GM12878 (cell line): ENCODE results near the gene ZG16. TPM values are rescaled to one million over a fixed set of nuclear protein-coding genes. Genes with fewer than 3 reads are reported as not detected.

Source experiments
- ATAC-seq: fragments of 200-7000 bp; cut with Tn5 transposase; 3 replicates; pipeline ENCODE4 v1.9.1; 2020; ENCODE audit warnings: mild to moderate bottlenecking, moderate library complexity
- BruUV-seq: library from RNA; stranded (reverse); fragments of 400-500 nt; replicated peaks from 2 replicates; lab custom pipeline; 2021; lab: Mats Ljungman, UMichigan
- CTCF ChIA-PET: fragments of 300-600 bp; sonication (Branson Sonifier 250); formaldehyde crosslinking; extraction: SDS; loops from one replicate; lab custom pipeline; 2021; ENCODE audit warnings: inconsistent platforms; lab: Yijun Ruan, JAX
- POLR2A ChIA-PET: fragments of 350-600 bp; formaldehyde crosslinking; extraction: SDS; loops from one replicate; lab custom pipeline; 2021; ENCODE audit warnings: inconsistent platforms; lab: Charles Lee
- RAD21 ChIA-PET: fragments of 300-600 bp; sonication (Branson Sonifier 250); formaldehyde crosslinking; loops from one replicate; lab custom pipeline; 2023; ENCODE audit warnings: antibody characterized with exemption; ENCODE audit not compliant: unreplicated experiment; lab: Charles Lee
- SMC1A ChIA-PET: fragments of 300-600 bp; sonication (Branson Sonifier 250); formaldehyde crosslinking; loops from one replicate; lab custom pipeline; 2023; ENCODE audit not compliant: unreplicated experiment, uncharacterized antibody; lab: Charles Lee
- DNase-seq: peaks from one replicate; pipeline ENCODE4 v3.0.0-alpha.2; 2011; ENCODE audit warnings: low read depth, low spot score
- FAIRE-seq: peaks from 3 replicates; lab custom pipeline; 2011; peaks lifted over from hg19 to GRCh38; lab: Jason Lieb, UNC
- H2AFZ ChIP-seq: 2 replicates; pipeline ENCODE4 v1.6.0; 2011; ENCODE audit warnings: low read depth, low read length, control low read depth; ENCODE audit not compliant: control insufficient read depth
- H3K27ac ChIP-seq: 2 replicates; pipeline ENCODE4 v1.5.1; 2011; ENCODE audit warnings: control low read depth; ENCODE audit not compliant: control insufficient read depth, insufficient read depth
- H3K27me3 ChIP-seq, 2 experiments: replicated peaks in 1 of 2; 2 replicates each; pipeline versions ENCODE4 v1.6.0 to v1.6.1; 2011; ENCODE audit warnings: low read length in 1 of 2; ENCODE audit not compliant: control insufficient read depth in 2 of 2, insufficient read depth in 2 of 2
- H3K36me3 ChIP-seq, 2 experiments: 2 replicates each; pipeline ENCODE4 v1.5.1; 2011; ENCODE audit warnings: low read length in 1 of 2; ENCODE audit not compliant: control insufficient read depth in 2 of 2, insufficient read depth in 2 of 2
- H3K4me1 ChIP-seq: 2 replicates; pipeline ENCODE4 v1.6.1; 2011; ENCODE audit warnings: mild to moderate bottlenecking, low read length, moderate library complexity, mixed read lengths; ENCODE audit not compliant: control insufficient read depth, insufficient read depth
- H3K4me2 ChIP-seq: 2 replicates; pipeline ENCODE4 v1.6.0; 2011; ENCODE audit warnings: control low read depth; ENCODE audit not compliant: control insufficient read depth, insufficient read depth
- H3K4me3 ChIP-seq: fragments of 200-600 bp; sonication (generic); 2 replicates; pipeline ENCODE4 v1.5.1; 2016
- H3K79me2 ChIP-seq: 2 replicates; pipeline ENCODE4 v1.6.0; 2011; ENCODE audit warnings: low read length; ENCODE audit not compliant: control insufficient read depth, insufficient read depth
- H3K9ac ChIP-seq: 2 replicates; pipeline ENCODE4 v1.8.0; 2011; ENCODE audit warnings: low read length, control low read depth, mixed read lengths; ENCODE audit not compliant: control insufficient read depth, insufficient read depth
- H3K9me3 ChIP-seq: replicated peaks from 3 replicates; pipeline ENCODE4 v1.5.1; 2011; ENCODE audit warnings: mild to moderate bottlenecking, low read length; ENCODE audit not compliant: control insufficient read depth, insufficient read depth
- H4K20me1 ChIP-seq: 2 replicates; pipeline ENCODE4 v1.6.0; 2011; ENCODE audit not compliant: control insufficient read depth, insufficient read depth
- ASH2L ChIP-seq: fragments of 300-600, 200-600 bp; sonication (generic); IDR thresholded peaks from 2 replicates; pipeline ENCODE4 v1.6.1; 2017; ENCODE audit warnings: low read depth, mild to moderate bottlenecking, borderline replicate concordance
- ATF7 ChIP-seq: fragments of 450-650 bp; IDR thresholded peaks from 2 replicates; pipeline ENCODE4 v1.6.1; 2016; ENCODE audit warnings: low read depth, mild to moderate bottlenecking
- FOS ChIP-seq: IDR thresholded peaks from 3 replicates; pipeline ENCODE4 v1.6.1; 2011; ENCODE audit warnings: borderline replicate concordance; ENCODE audit not compliant: insufficient read length; ENCODE audit errors: extremely low read depth
- FOXK2 ChIP-seq: fragments of 450-650 bp; IDR thresholded peaks from 2 replicates; pipeline ENCODE4 v1.6.1; 2017; ENCODE audit warnings: mild to moderate bottlenecking, moderate library complexity
- HCFC1 ChIP-seq: fragments of 150-350 bp; IDR thresholded peaks from 2 replicates; pipeline ENCODE4 v1.6.1; 2014; ENCODE audit warnings: low read length
- HDGF ChIP-seq: fragments of 450-650 bp; IDR thresholded peaks from 2 replicates; pipeline ENCODE4 v1.6.1; 2016; ENCODE audit warnings: antibody characterized with exemption
- LARP7 ChIP-seq: fragments of 450-650 bp; IDR thresholded peaks from 2 replicates; pipeline ENCODE4 v1.6.1; 2017; ENCODE audit warnings: mild to moderate bottlenecking
- MEF2A ChIP-seq: IDR thresholded peaks from 2 replicates; pipeline ENCODE4 v1.6.1; 2011; ENCODE audit warnings: low read depth, mild to moderate bottlenecking, low read length, moderate library complexity; ENCODE audit not compliant: insufficient read depth
- NR2F1 ChIP-seq: fragments of 450-650 bp; conservative IDR thresholded peaks from 2 replicates; pipeline ENCODE4 v1.6.1; 2017; ENCODE audit warnings: mild to moderate bottlenecking
- TARDBP ChIP-seq: IDR thresholded peaks from 2 replicates; pipeline ENCODE4 v1.6.1; 2016; ENCODE audit warnings: borderline replicate concordance
- TCF3 ChIP-seq: IDR thresholded peaks from 2 replicates; pipeline ENCODE4 v1.6.1; 2012; ENCODE audit warnings: low read depth, mild to moderate bottlenecking, low read length, borderline replicate concordance; ENCODE audit not compliant: insufficient read depth
- ZNF384 ChIP-seq: IDR thresholded peaks from 2 replicates; pipeline ENCODE4 v1.6.1; 2012; ENCODE audit warnings: low read depth, mild to moderate bottlenecking, low read length, improper control_type of control experiment, borderline replicate concordance
- WGBS: methylation state at CpG from one replicate; pipeline ENCODE4 v1.1.6; 2016; ENCODE audit warnings: low lambda C conversion rate; ENCODE audit not compliant: insufficient replicate concordance, insufficient coverage; ENCODE audit errors: missing lambda C conversion rate; 5-methylcytosine and 5-hydroxymethylcytosine counted together
- in situ Hi-C: fragments of 300-500 bp; cut with MboI; formaldehyde crosslinking; loops from 9 replicates; pipeline ENCODE4 v1.14.3; 2018; ENCODE audit warnings: mixed read lengths
- intact Hi-C: fragments of 100-400 bp; cut with micrococcal nuclease; formaldehyde crosslinking; loops from one replicate; pipeline ENCODE4 v1.14.2; 2022; ENCODE audit not compliant: unreplicated experiment
- polyA plus RNA-seq, 11 experiments: library from polyadenylated mRNA; depleted of rRNA in 4 of 11; unstranded in 6 of 11; stranded (reverse) in 5 of 11; fragments of >200 nt; fragmentation: Nextera tagmentation in 4 of 11; fragmentation: Illumina TruSeq in 1 of 11; extraction: Ambion mirVana in 4 of 11; extraction: Trizol in 1 of 11; gene quantifications; 1 replicate in 1 of 11; 2 replicates in 10 of 11; pipeline versions ENCODE4 v1.2.1 to v1.2.3, GENCODE V29; 2011 to 2016; ENCODE audit warnings: inconsistent platforms in 2 of 11, missing spikeins in 2 of 11, low read depth in 1 of 11
- total RNA-seq, 4 experiments: library from RNA; depleted of rRNA in 3 of 4; stranded (reverse); fragments of >200 nt in 3 of 4; fragmentation: Illumina TruSeq in 1 of 4; extraction: Trizol in 1 of 4; gene quantifications; 2 replicates each; pipeline versions ENCODE4 v1.2.1 to v1.2.3, GENCODE V29; 2013 to 2021
- TF ChIP-seq, protein P1 (sequence below): fragments of 450-650 bp; IDR thresholded peaks from 2 replicates; pipeline ENCODE4 v1.6.1; 2017; ENCODE audit warnings: mild to moderate bottlenecking, moderate library complexity
- TF ChIP-seq, protein P2 (sequence below): fragments of 450-650 bp; IDR thresholded peaks from 2 replicates; pipeline ENCODE4 v1.6.1; 2018; ENCODE audit warnings: mild to moderate bottlenecking, low read depth, moderate library complexity; ENCODE audit not compliant: partially characterized antibody

ZG16 gene
- total and polyA plus RNA-seq, 10 of the 15 experiments (the other 5 are each of a cell fraction or from before 2014, with no cell fraction given): not detected

DNA sequence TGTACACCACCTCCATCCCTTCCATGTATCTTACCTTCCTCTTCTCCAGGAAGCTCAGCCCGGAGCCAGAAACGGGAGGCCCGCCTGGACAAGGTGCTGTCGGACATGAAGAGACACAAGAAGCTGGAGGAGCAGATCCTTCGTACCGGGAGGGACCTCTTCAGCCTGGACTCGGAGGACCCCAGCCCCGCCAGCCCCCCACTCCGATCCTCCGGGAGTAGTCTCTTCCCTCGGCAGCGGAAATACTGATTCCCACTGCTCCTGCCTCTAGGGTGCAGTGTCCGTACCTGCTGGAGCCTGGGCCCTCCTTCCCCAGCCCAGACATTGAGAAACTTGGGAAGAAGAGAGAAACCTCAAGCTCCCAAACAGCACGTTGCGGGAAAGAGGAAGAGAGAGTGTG, 41.5 kb downstream of the ZG16 start:
- H3K4me1 ChIP-seq: peaks cover 17% of the 10 kb centered on the region
- H3K79me2 ChIP-seq: peaks cover 54% of the 10 kb centered on the region
- ATAC-seq (no peak), FAIRE-seq (no peak), DNase-seq (no peak)
- no TSS peak for BruUV-seq
- in situ Hi-C loops: loop anchor here (5.0 kb wide), 1 partner anchor 217 kb away; no protein-coding TSS in a partner anchor
- H3K27me3 ChIP-seq: no peaks in the 10 kb centered on the region
- POLR2A ChIA-PET: interaction anchor here (0.6 to 5.5 kb wide), 8 partner anchors 8 to 173 kb away, joined by 4 to 40 read pairs (median 5); partner anchors contain the start of genes C16orf54, MAZ and PRRT2
- TF ChIP-seq TCF3: no peak
- no peak for TF ChIP-seq LARP7
- TF ChIP-seq TARDBP: no peak
- TF ChIP-seq NR2F1: no peak
- TF ChIP-seq, protein P1, sequence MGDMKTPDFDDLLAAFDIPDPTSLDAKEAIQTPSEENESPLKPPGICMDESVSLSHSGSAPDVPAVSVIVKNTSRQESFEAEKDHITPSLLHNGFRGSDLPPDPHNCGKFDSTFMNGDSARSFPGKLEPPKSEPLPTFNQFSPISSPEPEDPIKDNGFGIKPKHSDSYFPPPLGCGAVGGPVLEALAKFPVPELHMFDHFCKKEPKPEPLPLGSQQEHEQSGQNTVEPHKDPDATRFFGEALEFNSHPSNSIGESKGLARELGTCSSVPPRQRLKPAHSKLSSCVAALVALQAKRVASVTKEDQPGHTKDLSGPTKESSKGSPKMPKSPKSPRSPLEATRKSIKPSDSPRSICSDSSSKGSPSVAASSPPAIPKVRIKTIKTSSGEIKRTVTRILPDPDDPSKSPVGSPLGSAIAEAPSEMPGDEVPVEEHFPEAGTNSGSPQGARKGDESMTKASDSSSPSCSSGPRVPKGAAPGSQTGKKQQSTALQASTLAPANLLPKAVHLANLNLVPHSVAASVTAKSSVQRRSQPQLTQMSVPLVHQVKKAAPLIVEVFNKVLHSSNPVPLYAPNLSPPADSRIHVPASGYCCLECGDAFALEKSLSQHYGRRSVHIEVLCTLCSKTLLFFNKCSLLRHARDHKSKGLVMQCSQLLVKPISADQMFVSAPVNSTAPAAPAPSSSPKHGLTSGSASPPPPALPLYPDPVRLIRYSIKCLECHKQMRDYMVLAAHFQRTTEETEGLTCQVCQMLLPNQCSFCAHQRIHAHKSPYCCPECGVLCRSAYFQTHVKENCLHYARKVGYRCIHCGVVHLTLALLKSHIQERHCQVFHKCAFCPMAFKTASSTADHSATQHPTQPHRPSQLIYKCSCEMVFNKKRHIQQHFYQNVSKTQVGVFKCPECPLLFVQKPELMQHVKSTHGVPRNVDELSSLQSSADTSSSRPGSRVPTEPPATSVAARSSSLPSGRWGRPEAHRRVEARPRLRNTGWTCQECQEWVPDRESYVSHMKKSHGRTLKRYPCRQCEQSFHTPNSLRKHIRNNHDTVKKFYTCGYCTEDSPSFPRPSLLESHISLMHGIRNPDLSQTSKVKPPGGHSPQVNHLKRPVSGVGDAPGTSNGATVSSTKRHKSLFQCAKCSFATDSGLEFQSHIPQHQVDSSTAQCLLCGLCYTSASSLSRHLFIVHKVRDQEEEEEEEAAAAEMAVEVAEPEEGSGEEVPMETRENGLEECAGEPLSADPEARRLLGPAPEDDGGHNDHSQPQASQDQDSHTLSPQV: no peak
- no peak for TF ChIP-seq ZNF384
- TF ChIP-seq ASH2L: no peak
- no peak for TF ChIP-seq ATF7
- no peak for TF ChIP-seq FOS
- TF ChIP-seq HCFC1: no peak
- TF ChIP-seq, protein P2, sequence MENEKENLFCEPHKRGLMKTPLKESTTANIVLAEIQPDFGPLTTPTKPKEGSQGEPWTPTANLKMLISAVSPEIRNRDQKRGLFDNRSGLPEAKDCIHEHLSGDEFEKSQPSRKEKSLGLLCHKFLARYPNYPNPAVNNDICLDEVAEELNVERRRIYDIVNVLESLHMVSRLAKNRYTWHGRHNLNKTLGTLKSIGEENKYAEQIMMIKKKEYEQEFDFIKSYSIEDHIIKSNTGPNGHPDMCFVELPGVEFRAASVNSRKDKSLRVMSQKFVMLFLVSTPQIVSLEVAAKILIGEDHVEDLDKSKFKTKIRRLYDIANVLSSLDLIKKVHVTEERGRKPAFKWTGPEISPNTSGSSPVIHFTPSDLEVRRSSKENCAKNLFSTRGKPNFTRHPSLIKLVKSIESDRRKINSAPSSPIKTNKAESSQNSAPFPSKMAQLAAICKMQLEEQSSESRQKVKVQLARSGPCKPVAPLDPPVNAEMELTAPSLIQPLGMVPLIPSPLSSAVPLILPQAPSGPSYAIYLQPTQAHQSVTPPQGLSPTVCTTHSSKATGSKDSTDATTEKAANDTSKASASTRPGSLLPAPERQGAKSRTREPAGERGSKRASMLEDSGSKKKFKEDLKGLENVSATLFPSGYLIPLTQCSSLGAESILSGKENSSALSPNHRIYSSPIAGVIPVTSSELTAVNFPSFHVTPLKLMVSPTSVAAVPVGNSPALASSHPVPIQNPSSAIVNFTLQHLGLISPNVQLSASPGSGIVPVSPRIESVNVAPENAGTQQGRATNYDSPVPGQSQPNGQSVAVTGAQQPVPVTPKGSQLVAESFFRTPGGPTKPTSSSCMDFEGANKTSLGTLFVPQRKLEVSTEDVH: no peak
- no peak for TF ChIP-seq MEF2A
- TF ChIP-seq HDGF: no peak
- no peak for TF ChIP-seq FOXK2
- RAD21 ChIA-PET: interaction anchor here (1.1 to 7.9 kb wide), 5 partner anchors 8 to 65 kb away, joined by 3 to 51 read pairs (median 4); no protein-coding TSS in a partner anchor
- peaks cover 0 to 2% of the 10 kb centered on the region in 2 experiments; a peak in 1 of 4 replicates for H3K36me3 ChIP-seq
- WGBS: 82% methylated on average over 15 of the region's 15 CpGs
- no peaks in the 10 kb centered on the region for H4K20me1 ChIP-seq
- CTCF ChIA-PET: interaction anchor here (0.9 to 8.3 kb wide), 8 partner anchors 10 to 213 kb away, joined by 3 to 99 read pairs (median 4); partner anchors contain the start of gene KIF22
- H3K9me3 ChIP-seq: no peaks in the 10 kb centered on the region
- intact Hi-C loops: loop anchor here (5.0 kb wide), 1 partner anchor 203 kb away; the partner anchor contains the start of gene C16orf92
- H3K4me3 ChIP-seq: peak overlapping the region; percentile 94
- H3K4me2 ChIP-seq: peak overlapping the region; percentile 96
- SMC1A ChIA-PET: interaction anchor here (0.5 to 7.8 kb wide), 4 partner anchors 10 to 128 kb away, joined by 3 to 48 read pairs (median 6); no protein-coding TSS in a partner anchor
- no peak overlapping the region for H2AFZ ChIP-seq
- peak overlapping the region; percentile 91; the same call in 1 of the 2 replicates for H3K9ac ChIP-seq
- H3K27ac ChIP-seq: 0 out of 2 replicates have a peak overlapping the region, but pooled peaks have one; percentile 91
